NCI-H1694 (cell line): ENCODE data around the gene PLEKHA6.

ENCODE experiments used
- DNase-seq: peaks from one replicate; lab custom pipeline; 2025; lab: John Stamatoyannopoulos, UW

PLEKHA6 gene

GRCh38 chr1:204190212-204191211, 169.2 kb downstream of the PLEKHA6 start:
- DNase-seq: no peak

GRCh38 chr1:204188959-204189639, 170.6 kb downstream of the PLEKHA6 start:
- no peak for DNase-seq

DNA sequence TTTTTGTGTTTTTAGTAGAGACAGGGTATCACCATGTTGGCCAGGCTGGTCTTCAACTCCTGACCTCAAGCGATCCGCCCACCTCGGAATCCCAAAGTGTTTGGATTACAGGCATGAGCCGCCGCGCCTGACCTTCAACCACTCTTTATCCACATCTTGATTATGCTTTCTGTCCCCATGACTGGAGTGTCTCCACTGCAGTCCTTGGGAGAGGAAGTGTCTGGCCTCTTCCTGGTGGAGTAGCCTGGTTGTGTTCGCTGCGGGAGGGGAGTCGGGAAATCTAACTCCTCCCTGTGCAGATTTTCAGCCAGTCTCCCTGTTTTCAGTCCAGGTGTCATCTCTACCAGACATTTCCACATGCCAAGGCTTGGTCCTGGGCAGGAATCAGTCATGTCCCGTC, 173.1 kb downstream of the PLEKHA6 start:
- DNase-seq: no peak

- no peak for DNase-seq
These were observed 178.6 kb downstream of the PLEKHA6 start for GRCh38 chr1:204181116-204181515.

GRCh38 chr1:204180133-204180532, 179.6 kb downstream of the PLEKHA6 start:
- DNase-seq: no peak

DNA sequence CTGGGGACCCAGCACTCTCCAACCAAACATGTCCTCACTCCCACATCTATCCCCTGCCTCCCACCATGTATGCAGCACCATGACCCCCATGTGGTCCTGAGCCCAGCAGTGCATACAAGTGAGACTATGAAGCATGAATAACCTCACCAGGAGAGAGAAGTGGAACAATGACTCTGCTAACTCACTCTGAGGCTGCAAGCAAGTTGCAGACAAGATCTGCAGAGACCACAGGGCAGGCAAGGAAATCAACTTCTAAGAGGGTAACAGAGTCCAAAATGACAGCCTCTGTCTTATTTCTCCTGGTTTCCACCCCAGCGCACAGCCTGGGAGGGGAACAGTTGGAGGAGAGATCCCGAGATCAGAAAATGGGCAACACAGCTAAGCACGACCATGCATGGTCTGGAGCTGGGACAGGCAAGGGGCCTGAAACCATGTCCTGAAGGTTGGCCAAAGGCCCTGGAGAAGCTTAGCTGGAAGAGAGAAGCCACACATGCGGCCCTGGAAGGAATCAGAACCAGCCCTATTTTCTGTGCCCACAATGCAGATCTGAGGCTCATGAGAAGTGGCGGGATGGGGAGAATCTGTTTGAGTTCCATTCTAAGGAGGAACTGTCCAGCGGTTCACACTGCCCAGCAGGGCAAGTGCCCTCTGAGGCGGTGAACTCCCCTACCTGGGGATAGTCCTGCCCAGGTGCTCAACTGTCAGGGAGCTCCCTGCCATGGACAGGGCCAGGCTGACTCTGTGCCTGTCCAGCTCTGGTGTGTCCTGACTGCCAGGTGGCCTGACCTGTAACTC, 181.0 kb downstream of the PLEKHA6 start:
- no peak for DNase-seq

DNA sequence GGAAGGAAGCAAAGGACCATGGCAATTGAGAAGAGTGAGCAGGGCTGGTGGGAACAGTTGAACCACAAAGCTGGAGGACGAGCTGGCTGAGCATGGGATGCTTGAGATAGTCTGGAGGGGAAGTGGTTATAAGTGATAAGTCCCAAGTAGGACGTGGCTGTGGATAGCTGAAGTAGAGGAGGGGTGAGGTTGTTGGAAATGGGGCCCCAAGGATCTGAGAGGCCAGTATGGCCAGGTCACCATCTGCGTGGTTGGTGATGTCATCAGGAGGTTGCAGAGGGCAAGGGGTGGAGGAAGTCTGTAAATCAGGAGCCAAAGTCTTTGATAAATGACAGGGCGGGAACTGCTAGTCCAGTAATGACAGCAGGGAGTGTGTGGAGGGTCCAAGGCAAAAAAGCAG, 182.6 kb downstream of the PLEKHA6 start:
- DNase-seq: no peak

GRCh38 chr1:204176049-204176448, 183.7 kb downstream of the PLEKHA6 start:
- no peak for DNase-seq

GRCh38 chr1:204174958-204175357, 184.8 kb downstream of the PLEKHA6 start:
- no peak for DNase-seq

- no peak for DNase-seq
These were observed 187.2 kb downstream of the PLEKHA6 start for GRCh38 chr1:204172404-204173029.

DNA sequence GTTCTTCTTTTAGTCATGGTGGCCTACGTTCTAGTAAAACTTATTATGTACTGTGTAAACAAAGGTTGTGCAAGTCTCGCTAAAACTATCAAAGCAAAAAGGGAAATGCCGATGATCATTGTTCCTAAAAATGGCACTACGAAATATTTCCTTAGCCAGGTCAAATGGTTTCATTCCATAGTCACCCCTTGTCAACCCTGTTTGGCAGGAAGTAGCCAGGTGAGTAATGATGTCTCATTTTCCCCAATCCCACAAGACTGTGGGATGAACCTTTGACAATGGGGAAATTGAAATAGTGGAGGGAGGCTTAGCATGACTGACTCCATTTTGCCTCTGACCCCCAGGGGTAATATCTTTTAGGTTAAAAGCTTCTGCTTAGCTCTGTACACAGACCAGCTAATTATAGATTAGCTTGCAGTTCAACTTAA, 188.0 kb downstream of the PLEKHA6 start:
- DNase-seq: no peak

GRCh38 chr1:204170494-204171155, 189.1 kb downstream of the PLEKHA6 start:
- no peak for DNase-seq

GRCh38 chr1:204169858-204170257, 189.9 kb downstream of the PLEKHA6 start:
- no peak for DNase-seq
